ENCODE measurements around the gene EIF2D. TPM values are rescaled to one million over a fixed set of nuclear protein-coding genes. Genes with fewer than 3 reads are reported as not detected.

EIF2D gene
- total and polyA plus RNA-seq, 9 of the 15 experiments (the other 6 are each of a cell fraction or from before 2014, with no cell fraction given), result 81.1 to 138 (median 93.9) TPM

- TF ChIP-seq RHOXF2B (CRISPR knock-in tag; conservative IDR thresholded peaks at IDR 0.05) (no peak), POLR2H (tag; IDR thresholded peaks at IDR 0.05; ENCODE audit: low read depth) (peak; percentile 88), TRIM25 (IDR thresholded peaks at IDR 0.05; ENCODE audit: borderline replicate concordance) (no peak), PYGO2 (tag; IDR thresholded peaks at IDR 0.05) (no peak), ESRRB (CRISPR knock-in tag; IDR thresholded peaks at IDR 0.05; ENCODE audit: borderline replicate concordance) (no peak), SAFB (IDR thresholded peaks at IDR 0.05; ENCODE audit: borderline replicate concordance, low read depth, low read length) (peak; percentile 74), SMARCA5 (IDR thresholded peaks at IDR 0.05) (no peak), CTBP1 (IDR thresholded peaks at IDR 0.05; ENCODE audit: borderline replicate concordance) (peak; percentile 97), ZBTB8A (IDR thresholded peaks at IDR 0.05; ENCODE audit: partially characterized antibody) (no peak), POLR2A (conservative IDR thresholded peaks at IDR 0.05) (peak; percentile 90), TCF7L2 (IDR thresholded peaks at IDR 0.05; ENCODE audit: low read depth, low read length) (no peak), FOXK2 (conservative IDR thresholded peaks at IDR 0.05 in 1 of 2, IDR thresholded peaks at IDR 0.05 in 1 of 2; ENCODE audit: low read depth in 2 of 2) (peak in 1 of 2 experiments; percentile 41; a peak in 1 of 4 replicates), ZNF445 (CRISPR knock-in tag; IDR thresholded peaks at IDR 0.05; ENCODE audit: low read depth) (no peak), ZBTB2 (IDR thresholded peaks at IDR 0.05) (peak; percentile 70; the same call in 1 of the 2 replicates), BRCA1 (IDR thresholded peaks at IDR 0.05) (no peak), BRCA1 (CRISPR knock-in tag; IDR thresholded peaks at IDR 0.05) (no peak), ZEB2 (IDR thresholded peaks at IDR 0.05) (peak; percentile 61; the same call in 1 of the 2 replicates), FOXK1 (CRISPR knock-in tag; IDR thresholded peaks at IDR 0.05; ENCODE audit: borderline replicate concordance) (no peak), ZNF165 (CRISPR knock-in tag; IDR thresholded peaks at IDR 0.05; ENCODE audit: borderline replicate concordance) (no peak), POLR2AphosphoS2 (IDR thresholded peaks at IDR 0.05; ENCODE audit: low read length) (peak; percentile 61; the same call in 1 of the 2 replicates)
- TF ChIP-seq, protein P1, sequence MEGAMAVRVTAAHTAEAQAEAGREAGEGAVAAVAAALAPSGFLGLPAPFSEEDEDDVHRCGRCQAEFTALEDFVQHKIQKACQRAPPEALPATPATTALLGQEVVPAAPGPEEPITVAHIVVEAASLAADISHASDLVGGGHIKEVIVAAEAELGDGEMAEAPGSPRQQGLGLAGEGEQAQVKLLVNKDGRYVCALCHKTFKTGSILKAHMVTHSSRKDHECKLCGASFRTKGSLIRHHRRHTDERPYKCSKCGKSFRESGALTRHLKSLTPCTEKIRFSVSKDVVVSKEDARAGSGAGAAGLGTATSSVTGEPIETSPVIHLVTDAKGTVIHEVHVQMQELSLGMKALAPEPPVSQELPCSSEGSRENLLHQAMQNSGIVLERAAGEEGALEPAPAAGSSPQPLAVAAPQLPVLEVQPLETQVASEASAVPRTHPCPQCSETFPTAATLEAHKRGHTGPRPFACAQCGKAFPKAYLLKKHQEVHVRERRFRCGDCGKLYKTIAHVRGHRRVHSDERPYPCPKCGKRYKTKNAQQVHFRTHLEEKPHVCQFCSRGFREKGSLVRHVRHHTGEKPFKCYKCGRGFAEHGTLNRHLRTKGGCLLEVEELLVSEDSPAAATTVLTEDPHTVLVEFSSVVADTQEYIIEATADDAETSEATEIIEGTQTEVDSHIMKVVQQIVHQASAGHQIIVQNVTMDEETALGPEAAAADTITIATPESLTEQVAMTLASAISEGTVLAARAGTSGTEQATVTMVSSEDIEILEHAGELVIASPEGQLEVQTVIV (CRISPR knock-in tag; IDR thresholded peaks at IDR 0.05; ENCODE audit: borderline replicate concordance), result no peak
- TF ChIP-seq, protein P2, sequence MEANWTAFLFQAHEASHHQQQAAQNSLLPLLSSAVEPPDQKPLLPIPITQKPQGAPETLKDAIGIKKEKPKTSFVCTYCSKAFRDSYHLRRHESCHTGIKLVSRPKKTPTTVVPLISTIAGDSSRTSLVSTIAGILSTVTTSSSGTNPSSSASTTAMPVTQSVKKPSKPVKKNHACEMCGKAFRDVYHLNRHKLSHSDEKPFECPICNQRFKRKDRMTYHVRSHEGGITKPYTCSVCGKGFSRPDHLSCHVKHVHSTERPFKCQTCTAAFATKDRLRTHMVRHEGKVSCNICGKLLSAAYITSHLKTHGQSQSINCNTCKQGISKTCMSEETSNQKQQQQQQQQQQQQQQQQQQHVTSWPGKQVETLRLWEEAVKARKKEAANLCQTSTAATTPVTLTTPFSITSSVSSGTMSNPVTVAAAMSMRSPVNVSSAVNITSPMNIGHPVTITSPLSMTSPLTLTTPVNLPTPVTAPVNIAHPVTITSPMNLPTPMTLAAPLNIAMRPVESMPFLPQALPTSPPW (CRISPR knock-in tag; IDR thresholded peaks at IDR 0.05), result peak; percentile 95
Observed at GRCh38 chr1:206635080-206635977, 23.1 kb upstream of the EIF2D start, which contains the start of gene DYRK3 (continued).
